ENCODE measurements around the gene TMEFF1.
A peak's percentile ranks its signal among the peaks of the same experiment; 100 is the strongest.

Gene TMEFF1

GRCh38 chr9:100578610-100579009, 105.7 kb downstream of the TMEFF1 start:
- DNase-seq, result no peak

- no peak for DNase-seq
Observed at GRCh38 chr9:100579665-100580064, 106.7 kb downstream of the TMEFF1 start.

- DNase-seq, result no peak
Observed at GRCh38 chr9:100580257-100580656, 107.3 kb downstream of the TMEFF1 start.

GRCh38 chr9:100581081-100581480, 108.1 kb downstream of the TMEFF1 start:
- no peak for DNase-seq

GRCh38 chr9:100581661-100582060, 108.7 kb downstream of the TMEFF1 start:
- DNase-seq, result no peak

GRCh38 chr9:100583014-100583802, 110.3 kb downstream of the TMEFF1 start:
- DNase-seq, result no peak

GRCh38 chr9:100584951-100585350, 112.0 kb downstream of the TMEFF1 start:
- DNase-seq, result no peak

- no peak for DNase-seq
Observed at GRCh38 chr9:100586093-100586492, 113.1 kb downstream of the TMEFF1 start.

GRCh38 chr9:100587375-100587774, 114.4 kb downstream of the TMEFF1 start:
- no peak for DNase-seq

GRCh38 chr9:100589582-100589981, 116.6 kb downstream of the TMEFF1 start:
- DNase-seq, result no peak

GRCh38 chr9:100590481-100590880, 117.5 kb downstream of the TMEFF1 start:
- no peak for DNase-seq

- no peak for DNase-seq
Observed at GRCh38 chr9:100591139-100591538, 118.2 kb downstream of the TMEFF1 start.

GRCh38 chr9:100591639-100592412, 118.9 kb downstream of the TMEFF1 start:
- no peak for DNase-seq

- peak; percentile 29 for DNase-seq
Observed at GRCh38 chr9:100595391-100596199, 122.6 kb downstream of the TMEFF1 start.

GRCh38 chr9:100597236-100597635, 124.3 kb downstream of the TMEFF1 start:
- no peak for DNase-seq

GRCh38 chr9:100598641-100599145, 125.7 kb downstream of the TMEFF1 start:
- DNase-seq, result peak; percentile 53

- DNase-seq, result no peak
Observed at GRCh38 chr9:100600521-100601079, 127.7 kb downstream of the TMEFF1 start.

- DNase-seq, result peak; percentile 60
Observed at GRCh38 chr9:100601216-100601615, 128.3 kb downstream of the TMEFF1 start.

GRCh38 chr9:100602342-100602801, 129.4 kb downstream of the TMEFF1 start:
- DNase-seq, result peak; percentile 15

GRCh38 chr9:100605405-100605804, 132.5 kb downstream of the TMEFF1 start:
- DNase-seq, result no peak

- DNase-seq, result no peak
Observed at GRCh38 chr9:100619194-100619593, 146.2 kb downstream of the TMEFF1 start.

- peak; percentile 41 for DNase-seq
Observed at GRCh38 chr9:100619665-100620064, 146.7 kb downstream of the TMEFF1 start.

GRCh38 chr9:100623969-100624368, 151.0 kb downstream of the TMEFF1 start:
- DNase-seq, result no peak

Measured in MV-4-11 (cell line).